ENCODE data around the gene CXorf51B.
"Not testable (repeated sequence)": the region's sequence is repeated elsewhere in the genome, so short reads cannot be mapped to it uniquely, and the experiment has no call there.

CXorf51B gene

GRCh38 chrX:146809471-146809870 lies at the start of gene CXorf51B:
CXorf51B (plus strand) TSS chrX:146809771; CDS start chrX:146809792, 21 bp downstream.
- not testable (repeated sequence) for H3K4me3 ChIP-seq (ENCODE audit: low read depth, low read length); DNase-seq (ENCODE audit: low read depth)

DNA sequence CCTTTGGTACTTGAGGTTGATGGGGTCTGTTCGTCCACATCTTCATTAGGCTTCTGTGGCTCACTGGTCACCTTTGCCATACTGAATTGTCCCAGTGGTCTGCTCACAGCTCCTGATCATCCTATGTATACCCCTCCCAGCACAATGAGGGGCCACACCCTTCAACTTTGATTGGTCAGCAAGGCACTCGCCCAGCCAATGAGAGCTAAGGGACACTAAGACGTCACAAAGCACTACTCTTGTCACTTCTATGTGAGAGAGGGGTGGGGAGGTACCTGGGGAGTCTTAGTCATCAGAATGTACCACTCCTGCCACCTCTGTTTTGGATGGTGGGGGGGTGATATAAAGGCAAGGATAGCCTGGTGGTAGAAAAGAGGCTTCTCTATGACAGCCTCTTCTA lies 5.1 kb downstream of the CXorf51B start, which contains the start of gene CXorf51A:
Gene CXorf51A (minus strand): TSS at position 101 of the 400 bp plus-strand sequence. CDS start 21 bp downstream, at position 80.
- not testable (repeated sequence) for DNase-seq (ENCODE audit: low read depth); H3K4me3 ChIP-seq (ENCODE audit: low read depth, low read length)

GRCh38 chrX:146831994-146832393 lies 22.4 kb downstream of the CXorf51B start:
- no peak for DNase-seq (ENCODE audit: low read depth)
- TF ChIP-seq, protein P1, sequence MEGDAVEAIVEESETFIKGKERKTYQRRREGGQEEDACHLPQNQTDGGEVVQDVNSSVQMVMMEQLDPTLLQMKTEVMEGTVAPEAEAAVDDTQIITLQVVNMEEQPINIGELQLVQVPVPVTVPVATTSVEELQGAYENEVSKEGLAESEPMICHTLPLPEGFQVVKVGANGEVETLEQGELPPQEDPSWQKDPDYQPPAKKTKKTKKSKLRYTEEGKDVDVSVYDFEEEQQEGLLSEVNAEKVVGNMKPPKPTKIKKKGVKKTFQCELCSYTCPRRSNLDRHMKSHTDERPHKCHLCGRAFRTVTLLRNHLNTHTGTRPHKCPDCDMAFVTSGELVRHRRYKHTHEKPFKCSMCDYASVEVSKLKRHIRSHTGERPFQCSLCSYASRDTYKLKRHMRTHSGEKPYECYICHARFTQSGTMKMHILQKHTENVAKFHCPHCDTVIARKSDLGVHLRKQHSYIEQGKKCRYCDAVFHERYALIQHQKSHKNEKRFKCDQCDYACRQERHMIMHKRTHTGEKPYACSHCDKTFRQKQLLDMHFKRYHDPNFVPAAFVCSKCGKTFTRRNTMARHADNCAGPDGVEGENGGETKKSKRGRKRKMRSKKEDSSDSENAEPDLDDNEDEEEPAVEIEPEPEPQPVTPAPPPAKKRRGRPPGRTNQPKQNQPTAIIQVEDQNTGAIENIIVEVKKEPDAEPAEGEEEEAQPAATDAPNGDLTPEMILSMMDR (IDR thresholded peaks at IDR 0.05; ENCODE audit: insufficient read depth, low read depth, low read length, missing control alignments) = no peak
- H3K4me3 ChIP-seq (ENCODE audit: low read depth, low read length) = no peak overlapping the region

DNA sequence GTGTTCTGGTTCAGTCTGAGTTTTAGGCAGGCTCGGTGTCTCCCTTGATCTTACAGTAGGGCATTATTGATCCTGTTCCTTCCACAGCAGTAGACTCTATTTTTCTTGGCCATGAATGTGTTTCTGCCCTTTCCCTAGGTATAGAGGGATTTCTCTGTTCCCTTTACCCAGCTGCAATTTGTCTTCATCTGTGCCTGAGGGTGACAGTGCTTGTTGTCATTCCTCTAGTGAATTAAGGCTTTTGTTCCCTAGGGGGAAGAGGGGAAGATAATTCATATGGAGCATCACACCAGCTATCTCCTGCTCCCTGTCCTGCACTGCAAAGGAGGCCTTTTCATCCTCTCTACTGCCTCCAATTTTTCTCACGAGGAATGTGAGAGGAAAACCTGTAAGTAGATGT lies 44.7 kb downstream of the CXorf51B start:
- DNase-seq (ENCODE audit: low read depth) = no peak
- TF ChIP-seq, protein P1 (IDR thresholded peaks at IDR 0.05; ENCODE audit: insufficient read depth, low read depth, low read length, missing control alignments) = no peak
- H3K4me3 ChIP-seq (ENCODE audit: low read depth, low read length) = no peak overlapping the region

All from GM12865 (cell line).